ENCODE measurements around the gene GALNT17.
"Not testable (repeated sequence)": the region's sequence is repeated elsewhere in the genome, so short reads cannot be mapped to it uniquely, and the experiment has no call there.

The GALNT17 gene

DNA sequence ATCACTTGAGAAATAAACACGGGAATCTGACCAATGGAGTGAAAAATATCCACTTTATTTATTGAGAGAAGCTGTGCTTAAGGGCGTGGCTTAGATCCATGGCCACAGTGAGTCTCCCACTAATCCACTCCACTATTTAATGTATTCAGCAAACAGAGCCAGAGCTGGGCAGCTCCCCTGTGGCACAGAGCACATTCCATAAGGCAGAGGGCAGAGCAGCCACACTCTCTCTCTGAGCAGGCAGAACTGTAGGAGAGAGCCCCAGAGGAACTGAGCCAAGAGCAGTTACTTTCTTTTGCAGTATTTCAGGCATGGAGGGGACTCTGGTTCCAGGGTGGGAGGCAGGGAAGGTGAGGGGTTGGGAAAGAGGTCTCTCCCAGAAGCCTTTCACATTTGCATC lies 106.0 kb downstream of the GALNT17 start:
- no peak for DNase-seq

DNA sequence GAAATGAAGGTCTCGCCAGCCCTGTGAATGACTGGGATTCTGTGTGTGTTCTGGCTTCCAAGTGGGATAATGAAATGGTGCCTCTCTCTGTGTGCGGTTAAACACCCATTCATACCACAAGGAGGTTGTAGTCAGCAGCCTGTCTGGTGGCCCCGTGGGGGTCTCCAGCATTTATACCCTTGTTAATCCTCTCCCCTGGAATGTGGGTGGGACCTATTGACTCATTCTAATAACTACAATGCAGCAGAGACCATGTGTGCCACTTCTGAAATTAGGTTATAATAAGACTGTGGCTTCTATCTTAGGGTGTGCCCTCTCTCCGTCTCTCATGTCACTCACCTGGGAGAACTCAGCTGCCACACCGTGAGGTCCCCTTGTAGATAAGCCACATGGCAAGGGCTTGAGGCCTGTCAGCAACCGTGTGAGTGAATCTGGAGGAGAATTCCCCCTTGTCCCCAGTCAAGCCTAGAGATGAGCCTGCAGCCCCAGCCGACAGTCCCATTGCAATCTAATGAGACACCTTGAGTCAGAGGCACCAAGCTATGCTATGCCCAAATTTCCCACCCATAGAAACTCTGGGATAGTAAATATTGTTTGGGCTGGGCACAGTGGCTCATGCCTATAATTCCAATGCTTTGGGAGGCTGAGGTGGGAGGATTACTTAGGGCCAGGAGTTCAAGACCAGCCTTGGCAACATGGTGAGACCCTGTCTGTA lies 106.8 kb downstream of the GALNT17 start:
- no peak for DNase-seq

DNA sequence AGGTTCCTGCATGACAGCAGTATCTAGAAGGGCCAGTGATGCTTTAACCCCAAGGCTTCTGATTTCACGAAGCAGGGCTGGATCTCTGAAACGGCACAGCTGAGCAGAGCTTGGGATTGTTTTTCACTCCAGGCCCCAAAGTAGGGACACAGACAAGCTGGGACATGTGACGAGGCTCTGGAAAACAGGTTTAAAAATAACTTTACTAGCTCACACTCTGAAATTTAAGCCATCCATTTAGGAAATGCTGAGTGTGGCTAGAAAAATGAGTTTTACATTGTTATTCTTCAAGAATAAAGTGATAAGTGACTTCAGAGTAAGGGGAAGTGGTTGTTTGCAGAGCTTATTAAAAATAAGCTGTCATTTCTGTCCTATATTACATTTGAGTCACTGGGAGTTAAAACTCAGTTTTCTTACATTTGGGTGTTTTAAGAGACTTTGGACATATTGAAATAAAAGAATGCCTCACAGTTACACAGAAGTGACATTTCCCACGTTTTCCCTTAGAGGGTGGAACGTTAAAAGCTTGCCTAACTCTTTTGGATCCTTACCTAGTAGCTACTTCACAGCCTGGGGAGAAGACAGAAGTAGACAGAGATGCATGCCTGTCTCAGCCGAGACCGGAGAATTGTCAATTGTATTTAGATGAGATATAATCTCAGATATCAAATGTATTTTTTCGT lies 107.8 kb downstream of the GALNT17 start:
- DNase-seq: no peak

DNA sequence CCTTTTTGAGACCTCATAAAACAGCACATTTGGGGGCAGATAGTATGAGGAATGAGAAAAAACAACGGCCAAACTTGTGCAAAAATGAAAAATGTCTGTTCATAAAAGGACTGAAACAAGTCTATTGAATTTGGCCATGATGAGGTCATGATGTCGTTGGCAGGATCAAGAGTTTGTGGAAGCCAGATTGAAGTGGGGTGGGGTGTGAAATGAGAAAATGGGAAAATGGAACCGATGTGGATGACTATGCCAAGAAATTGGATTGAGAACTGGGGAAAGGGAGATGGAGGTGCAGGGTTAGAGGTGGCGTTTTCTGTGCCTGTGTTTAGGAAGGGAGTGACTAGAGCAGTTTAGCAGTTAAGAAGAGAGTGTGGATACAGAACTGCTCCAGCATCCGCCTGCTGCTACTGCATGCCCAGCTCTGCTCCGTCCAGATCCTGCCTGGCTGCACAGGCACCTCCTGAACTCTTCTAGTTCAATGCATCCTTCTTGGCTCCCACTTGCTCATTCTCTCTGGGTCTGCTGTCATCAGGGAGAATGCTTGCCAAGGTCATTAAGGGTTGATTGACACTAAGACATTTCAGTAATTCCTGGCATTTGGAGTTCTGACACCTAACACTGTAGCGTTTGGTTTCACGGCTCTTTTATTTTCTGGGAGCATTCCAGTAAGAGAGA lies 111.9 kb downstream of the GALNT17 start:
- DNase-seq: no peak

DNA sequence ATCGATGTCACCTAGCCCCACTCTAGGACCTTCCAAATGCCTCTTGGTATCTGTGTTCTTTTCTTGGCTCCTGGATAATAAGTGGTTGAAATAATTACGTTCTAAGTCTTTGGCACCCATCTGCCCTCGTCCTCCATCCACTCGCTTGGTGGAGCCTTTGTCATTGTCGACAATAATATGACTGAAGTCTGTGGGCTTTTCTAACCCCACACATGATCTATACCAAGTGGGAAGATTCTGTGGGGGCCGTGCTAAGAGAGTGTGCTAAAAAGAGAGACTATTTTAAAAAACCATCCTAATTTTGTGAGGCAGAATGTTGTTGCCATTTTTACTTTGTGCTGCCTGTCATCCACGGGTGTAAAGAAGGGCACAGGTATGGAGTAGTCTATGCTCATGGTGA lies 113.1 kb downstream of the GALNT17 start:
- DNase-seq: no peak

DNA sequence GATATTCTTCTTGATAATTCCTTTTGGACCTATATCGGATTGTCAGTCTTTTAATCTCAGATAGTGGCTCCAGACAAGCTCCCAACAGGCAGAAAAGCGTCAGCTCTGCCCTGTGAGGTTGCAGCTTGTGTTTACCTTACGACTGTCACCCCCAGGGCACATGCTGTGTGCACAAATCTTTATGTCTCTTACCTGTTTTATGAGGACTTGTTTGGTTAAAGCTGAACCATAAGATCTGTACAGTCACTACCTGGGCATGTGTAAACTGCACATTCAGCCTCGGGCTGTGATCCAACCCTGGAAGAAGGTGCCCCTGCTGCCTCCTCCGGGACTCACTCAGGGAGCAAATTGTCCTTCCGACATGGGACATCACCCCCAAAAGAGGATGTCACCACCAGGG lies 119.8 kb downstream of the GALNT17 start:
- no peak for DNase-seq

DNA sequence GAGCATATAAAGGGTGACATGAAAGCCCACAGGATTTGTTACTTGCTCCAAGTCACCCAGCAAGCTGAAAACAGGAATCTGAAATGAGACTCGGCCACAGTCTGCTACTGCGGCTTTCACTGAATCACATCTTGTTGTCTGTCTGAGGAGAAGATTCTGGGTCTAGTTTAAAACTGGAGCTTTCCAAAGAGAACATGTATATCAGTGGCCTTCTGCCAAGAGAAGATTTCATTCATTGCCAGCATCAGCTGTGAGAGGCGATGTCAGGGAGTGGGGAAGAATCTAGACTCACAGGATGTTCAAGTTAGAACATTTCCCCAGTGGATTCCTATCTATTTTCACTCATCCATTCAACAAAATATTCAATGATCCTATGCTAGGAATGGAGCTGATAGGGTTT lies 122.8 kb downstream of the GALNT17 start:
- DNase-seq: no peak

DNA sequence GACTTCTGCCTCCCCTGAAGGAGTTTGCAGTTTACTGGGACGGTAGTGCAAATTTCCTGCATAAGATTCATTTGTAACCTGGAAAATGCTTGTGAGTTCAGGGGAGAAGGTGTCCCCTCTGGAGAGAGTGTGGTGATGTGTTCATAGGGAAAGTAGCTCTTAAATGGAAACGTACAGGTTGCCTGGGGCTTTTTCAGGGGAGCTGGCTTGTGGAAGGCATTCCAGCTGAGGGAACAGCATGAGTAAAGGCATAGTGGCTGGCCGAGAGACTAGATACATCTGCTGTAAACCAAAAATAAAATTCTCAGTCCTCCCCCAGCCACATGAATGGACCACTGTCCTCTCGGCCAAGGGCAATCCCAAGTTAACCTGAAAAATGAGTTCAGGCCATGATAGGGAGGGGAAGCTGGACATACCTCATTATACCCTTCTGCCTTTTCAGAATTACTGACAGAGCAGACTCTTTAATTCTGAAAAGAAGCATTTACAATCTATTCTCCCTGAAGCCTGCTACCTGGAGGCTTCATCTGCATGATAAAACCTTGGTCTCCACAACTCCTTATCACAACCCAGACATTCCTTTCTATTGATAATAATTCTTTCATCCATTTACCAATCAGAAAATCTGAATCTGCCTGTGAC lies 123.7 kb downstream of the GALNT17 start:
- no peak for DNase-seq

DNA sequence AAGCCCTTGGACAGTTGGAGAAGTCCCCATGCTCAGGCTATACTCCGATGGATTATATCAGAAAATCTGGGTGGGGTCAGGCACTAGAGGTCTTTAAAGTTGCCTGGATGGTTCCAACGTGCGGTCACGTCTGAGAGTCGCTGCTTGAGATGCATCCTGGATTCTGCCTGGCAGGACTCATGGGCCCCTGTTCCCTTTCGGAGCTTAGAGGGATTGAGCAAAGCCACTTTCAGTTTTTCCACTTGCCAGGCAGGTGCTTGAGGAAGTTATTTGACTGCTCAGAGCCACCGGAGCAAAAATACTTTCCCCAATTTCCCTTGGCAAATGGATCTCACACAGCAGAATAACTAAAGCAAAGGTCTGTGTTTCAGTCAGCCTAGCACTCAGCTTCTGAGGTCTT lies 129.1 kb downstream of the GALNT17 start:
- DNase-seq: no peak

DNA sequence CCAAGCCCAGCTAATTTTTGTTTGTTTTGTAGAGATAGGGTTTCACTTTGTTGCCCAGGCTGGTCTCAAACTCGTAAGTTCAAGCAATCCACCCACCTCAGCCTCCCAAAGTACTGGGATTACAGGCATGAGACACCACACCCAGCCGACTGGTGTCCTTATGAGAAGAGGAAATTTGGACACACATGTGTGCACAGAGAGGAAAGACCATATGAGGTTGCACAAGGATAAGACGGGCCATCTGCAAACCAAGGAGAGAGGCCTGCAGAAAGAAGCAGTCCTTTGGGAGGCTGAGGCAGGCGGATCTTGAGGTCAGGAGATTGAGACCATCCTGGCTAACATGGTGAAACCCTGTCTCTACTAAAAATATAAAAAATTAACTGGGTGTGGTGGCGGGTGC lies 130.9 kb downstream of the GALNT17 start:
- not testable (repeated sequence) for DNase-seq

DNA sequence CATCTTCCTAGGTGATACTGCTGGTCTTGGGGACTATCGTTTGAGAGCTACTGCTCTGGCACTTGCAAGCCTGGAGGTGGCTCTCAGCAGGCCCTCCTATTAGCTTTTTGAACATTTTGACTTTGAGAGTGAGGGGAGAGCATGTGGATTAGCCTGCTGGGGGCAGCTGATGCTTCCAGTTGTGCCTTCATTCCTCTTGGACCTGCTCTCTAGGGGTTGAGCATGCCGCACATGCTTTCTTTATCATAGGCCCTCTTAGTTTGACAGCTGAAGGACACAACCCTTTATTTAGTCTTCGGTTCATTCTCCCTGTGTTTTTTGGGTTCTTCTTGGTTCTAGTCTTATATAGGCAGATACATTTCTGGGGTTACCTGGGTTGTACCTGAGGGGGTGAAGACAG lies 132.1 kb downstream of the GALNT17 start:
- no peak for DNase-seq

DNA sequence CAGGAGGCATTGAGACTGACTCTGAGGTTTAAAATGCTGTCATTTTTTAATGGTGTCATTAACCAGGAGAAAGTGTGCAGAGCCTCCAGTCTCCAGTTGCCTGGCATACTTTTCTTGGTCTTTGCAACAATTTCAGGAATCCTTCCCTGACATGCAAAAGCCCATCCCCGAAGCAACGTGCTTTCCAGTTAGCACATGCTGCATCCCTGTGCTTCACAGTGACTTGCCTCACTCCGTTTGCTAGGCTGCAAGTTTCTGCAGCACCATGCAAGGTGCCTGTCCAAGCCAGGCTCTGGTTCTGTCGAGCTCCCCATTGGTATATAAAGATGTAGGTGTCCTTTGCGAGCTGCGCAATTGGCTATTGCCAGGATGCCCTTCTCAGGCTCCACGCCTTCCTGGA lies 135.0 kb downstream of the GALNT17 start:
- DNase-seq: no peak

DNA sequence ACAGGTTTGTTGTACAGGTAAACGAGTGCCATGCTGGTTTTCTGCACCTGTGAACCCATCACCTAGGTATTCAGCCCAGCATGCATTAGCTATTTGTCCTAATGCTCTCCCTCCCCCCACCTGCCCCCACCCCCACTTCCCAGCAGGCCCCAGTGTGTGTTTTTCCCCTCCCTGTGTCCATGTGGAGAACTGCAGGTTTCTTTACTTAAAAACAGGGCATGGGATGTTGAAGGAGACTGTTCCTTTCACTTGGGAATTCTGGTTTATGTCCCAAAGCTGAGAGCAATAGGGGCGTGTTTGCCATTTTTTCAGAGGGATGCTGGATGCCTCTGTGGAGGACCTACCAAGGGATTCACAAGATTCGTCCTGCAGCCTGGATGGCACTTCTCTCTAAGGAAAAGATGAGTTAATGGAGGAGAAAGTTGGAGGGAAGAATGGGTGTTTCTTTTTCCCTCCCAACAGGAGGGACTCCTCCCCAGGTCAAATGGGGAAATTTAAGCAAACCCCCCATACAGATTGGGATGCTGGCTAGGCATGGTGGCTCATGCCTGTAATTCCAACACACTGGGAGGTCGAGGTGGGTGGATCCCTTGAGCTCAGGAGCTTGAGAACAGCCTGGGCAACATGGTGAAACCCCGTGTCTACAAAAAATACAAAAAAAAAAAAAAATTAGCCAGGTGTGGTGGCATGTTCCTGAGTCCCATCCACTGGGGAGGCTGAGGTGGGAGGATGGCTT lies 136.0 kb downstream of the GALNT17 start:
- no peak for DNase-seq

DNA sequence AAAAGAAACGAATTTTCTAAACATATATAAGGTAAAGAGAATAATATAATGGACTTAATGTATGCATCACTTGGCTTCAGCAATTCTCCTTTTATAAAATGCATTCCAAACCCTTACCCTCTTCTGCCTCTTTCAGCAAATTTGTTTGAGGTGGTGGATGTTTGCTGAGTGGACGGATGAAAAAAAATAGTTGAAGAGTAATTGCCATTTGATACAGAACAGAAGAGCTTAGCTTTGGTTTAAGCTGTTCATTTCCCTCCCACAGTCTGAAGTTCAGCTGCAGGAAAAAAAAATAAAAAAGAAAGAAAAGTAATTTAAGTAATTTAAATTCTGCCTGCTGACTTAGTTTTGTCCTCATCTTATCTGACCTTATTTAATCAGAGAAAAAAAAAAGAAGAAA lies 138.6 kb downstream of the GALNT17 start:
- DNase-seq: no peak

DNA sequence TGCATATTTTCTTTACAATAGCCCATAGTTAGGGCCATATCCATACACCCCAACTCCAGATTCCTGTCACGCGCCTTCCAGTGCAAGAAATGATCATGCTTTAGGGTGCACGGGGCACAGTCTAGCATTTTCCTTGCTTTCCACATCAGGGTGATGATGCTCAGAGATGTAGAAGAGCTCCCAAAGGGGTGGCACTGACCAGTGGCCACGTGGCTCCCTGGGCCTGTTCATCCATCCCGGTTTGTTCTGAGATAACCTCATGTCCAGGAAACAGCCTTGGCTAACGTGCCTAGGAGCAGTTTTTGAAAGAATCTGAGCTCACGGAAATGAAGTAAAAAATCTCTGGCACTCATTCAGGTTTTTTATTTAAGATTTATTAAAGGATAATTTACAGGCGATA lies 139.3 kb downstream of the GALNT17 start:
- no peak for DNase-seq

DNA sequence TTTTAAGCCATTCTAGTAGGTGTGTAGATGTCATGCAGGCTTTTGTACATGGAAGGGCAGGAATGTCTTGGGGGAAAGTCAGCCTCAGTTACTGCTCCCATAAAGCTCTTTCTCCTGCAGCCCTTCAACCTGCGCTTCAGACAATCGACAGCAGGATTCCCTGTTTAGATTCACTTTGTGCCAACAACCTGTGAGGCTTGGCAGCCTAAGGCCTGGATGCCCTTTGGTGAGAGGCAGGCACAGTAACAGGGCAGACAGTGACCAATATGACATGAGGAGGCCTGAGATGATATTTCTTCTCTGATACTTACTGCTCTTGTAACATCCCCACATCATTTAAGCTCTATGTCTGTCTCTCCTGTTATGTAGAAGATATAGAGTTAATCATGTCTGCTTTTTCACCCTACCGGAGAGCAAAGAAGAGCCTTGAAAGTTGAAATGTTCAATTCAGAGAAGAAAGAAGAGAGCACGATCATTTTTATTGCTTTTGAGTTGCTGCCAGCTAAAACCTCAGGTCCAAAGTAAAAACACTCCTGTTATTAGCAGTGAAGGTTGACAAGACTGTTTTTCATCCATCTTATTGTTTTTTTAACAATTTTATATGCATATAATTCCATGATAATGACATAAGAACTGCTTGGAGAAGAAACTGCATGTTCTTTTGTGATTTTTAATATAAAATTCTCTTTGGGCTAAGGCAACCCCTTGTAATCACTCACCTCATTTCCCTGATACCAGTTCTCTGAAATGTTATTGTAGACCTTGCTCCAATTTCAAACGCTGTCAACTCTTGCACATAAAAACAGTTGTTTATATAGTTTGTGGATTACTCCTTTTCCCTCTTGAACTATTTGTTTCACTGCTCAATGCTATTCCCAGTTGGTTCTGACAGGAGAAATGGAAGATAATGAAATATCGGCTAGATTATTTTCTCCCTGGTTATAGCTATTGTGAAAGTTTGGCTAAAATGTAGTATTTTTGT lies 140.9 kb downstream of the GALNT17 start:
- no peak for DNase-seq

DNA sequence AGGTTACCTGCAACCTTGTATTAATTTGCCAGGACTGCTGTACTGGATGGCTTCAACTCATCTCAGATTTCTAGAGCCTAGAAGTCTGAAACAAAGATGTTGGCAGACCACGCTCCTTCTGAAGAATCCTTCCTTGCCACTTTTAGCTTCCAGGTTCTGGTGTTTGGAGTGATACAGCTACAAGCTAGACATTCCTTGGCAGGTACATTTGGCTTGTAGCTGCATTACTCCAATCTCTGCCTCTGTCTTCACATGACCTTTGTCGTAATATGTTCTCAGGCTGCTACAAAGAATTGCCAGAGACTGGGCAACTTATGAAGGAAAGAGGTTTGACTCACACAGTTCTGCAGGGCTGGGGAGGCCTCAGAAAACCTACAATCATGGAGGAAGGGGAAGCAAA lies 146.3 kb downstream of the GALNT17 start:
- DNase-seq: no peak

DNA sequence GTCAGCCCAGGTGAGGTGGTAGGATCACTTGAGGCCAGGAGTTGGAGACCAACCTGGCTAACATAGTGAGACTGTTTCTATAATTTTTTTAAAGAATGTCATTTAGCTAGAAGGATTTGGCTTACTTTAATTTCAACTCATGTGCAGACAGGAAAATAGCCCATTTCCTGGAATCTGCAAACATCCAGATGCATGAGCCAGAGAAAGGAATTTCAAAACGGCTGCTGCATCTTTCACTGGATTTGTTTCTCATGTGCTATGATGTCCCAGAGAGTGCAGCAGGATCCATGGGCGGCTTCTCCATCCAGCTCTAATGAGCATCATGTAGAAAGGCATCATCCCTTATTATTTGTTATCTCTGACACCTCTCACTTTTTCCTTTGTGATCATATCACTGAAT lies 149.3 kb downstream of the GALNT17 start:
- DNase-seq: no peak

DNA sequence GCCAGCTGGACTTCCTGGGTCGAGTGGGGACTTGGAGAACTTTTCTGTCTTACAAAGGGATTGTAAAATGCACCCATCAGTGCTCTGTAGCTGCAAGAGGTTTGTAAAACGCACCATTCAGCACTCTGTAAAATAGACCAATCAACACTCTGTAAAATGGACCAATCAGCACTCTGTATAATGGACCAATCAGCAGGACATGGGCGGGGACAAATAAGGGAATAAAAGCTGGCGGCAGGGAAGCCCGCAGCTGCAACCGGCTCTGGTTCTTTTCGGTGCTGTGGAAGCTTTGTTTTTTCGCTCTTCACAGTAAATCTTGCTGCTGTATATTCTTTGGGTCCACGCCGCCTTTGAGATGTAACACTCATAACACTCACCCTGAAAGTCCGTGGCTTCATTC lies 151.9 kb downstream of the GALNT17 start:
- no peak for DNase-seq

DNA sequence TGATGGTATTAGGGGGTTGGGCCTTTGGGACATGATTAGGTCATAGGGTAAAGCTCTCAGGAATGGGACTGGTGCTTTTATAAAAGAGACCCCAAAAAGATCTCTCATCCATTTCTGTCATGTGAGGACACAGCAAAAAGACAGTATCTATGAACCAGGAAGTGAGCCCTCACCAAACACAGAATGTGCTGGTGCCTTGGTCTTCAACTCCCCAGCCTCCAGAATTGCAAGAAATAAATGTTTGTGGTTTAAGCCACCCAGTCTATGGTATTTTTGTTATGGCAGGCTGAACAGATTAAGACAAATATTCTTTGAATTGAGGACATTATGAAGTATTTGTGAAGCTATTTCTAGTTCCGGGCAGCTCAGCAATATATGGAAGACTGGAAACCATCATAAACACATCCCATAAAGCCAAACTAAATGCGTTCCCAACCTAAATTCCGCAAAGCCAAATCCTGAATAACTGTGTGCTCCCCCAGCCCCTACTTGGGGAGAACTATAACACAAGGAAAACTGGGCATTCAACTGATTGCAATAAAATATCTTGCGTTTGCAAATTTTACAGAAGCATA lies 153.7 kb downstream of the GALNT17 start:
- no peak for DNase-seq

DNA sequence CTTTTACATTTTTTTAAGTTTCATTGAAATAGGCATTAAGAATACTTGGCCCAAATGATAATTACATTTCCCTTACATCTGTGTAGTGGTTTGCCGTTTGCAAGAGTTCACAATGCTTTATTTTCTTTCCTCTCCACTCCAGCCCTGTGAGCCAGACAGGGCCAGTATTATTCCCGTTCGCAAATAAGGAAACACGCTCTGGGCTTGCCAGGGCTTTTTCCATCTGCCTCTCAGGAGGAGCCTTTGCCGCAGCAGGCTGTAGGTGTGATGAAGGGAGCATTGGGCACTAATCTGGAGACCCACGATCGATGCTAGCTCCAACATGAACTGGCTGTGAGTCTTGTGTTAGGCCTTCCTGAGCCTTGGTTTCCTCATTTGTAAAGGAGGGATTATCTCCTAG lies 154.4 kb downstream of the GALNT17 start:
- DNase-seq: no peak

Data from CD4-positive, alpha-beta T cell treated with Interleukin-17A for 1 hour (primary cell).